ENCODE measurements around the gene MGMT.

DNA sequence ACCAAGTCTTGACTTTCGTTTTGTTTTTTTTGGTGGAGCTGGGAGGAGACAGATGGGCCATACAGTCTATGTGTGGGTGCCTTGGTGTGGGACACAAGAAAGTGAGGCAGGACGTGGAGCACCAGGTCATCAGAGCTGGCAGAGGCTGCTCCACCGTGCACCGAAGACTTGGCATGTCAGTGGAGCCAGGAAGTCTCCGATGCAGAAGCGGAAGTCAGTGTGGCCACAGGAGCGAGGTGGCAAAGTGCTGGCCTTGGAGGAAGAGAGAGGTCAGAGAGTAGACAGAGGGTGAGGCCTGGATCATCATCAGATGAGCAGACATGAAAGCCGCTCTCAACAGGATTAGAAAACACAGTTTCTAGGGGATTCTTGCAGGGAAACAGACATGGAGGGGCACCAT lies 116.8 kb downstream of the MGMT start:
- TF ChIP-seq, protein P1, sequence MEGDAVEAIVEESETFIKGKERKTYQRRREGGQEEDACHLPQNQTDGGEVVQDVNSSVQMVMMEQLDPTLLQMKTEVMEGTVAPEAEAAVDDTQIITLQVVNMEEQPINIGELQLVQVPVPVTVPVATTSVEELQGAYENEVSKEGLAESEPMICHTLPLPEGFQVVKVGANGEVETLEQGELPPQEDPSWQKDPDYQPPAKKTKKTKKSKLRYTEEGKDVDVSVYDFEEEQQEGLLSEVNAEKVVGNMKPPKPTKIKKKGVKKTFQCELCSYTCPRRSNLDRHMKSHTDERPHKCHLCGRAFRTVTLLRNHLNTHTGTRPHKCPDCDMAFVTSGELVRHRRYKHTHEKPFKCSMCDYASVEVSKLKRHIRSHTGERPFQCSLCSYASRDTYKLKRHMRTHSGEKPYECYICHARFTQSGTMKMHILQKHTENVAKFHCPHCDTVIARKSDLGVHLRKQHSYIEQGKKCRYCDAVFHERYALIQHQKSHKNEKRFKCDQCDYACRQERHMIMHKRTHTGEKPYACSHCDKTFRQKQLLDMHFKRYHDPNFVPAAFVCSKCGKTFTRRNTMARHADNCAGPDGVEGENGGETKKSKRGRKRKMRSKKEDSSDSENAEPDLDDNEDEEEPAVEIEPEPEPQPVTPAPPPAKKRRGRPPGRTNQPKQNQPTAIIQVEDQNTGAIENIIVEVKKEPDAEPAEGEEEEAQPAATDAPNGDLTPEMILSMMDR (conservative IDR thresholded peaks at IDR 0.05; ENCODE audit: low read depth in 2 of 2): no peak
- TF ChIP-seq JUNB (IDR thresholded peaks at IDR 0.05; ENCODE audit: unreplicated experiment): no peak
- no peak for TF ChIP-seq POLR2AphosphoS5 (IDR thresholded peaks at IDR 0.05; ENCODE audit: low read depth)
- TF ChIP-seq, protein P2, sequence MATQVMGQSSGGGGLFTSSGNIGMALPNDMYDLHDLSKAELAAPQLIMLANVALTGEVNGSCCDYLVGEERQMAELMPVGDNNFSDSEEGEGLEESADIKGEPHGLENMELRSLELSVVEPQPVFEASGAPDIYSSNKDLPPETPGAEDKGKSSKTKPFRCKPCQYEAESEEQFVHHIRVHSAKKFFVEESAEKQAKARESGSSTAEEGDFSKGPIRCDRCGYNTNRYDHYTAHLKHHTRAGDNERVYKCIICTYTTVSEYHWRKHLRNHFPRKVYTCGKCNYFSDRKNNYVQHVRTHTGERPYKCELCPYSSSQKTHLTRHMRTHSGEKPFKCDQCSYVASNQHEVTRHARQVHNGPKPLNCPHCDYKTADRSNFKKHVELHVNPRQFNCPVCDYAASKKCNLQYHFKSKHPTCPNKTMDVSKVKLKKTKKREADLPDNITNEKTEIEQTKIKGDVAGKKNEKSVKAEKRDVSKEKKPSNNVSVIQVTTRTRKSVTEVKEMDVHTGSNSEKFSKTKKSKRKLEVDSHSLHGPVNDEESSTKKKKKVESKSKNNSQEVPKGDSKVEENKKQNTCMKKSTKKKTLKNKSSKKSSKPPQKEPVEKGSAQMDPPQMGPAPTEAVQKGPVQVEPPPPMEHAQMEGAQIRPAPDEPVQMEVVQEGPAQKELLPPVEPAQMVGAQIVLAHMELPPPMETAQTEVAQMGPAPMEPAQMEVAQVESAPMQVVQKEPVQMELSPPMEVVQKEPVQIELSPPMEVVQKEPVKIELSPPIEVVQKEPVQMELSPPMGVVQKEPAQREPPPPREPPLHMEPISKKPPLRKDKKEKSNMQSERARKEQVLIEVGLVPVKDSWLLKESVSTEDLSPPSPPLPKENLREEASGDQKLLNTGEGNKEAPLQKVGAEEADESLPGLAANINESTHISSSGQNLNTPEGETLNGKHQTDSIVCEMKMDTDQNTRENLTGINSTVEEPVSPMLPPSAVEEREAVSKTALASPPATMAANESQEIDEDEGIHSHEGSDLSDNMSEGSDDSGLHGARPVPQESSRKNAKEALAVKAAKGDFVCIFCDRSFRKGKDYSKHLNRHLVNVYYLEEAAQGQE (IDR thresholded peaks at IDR 0.05; ENCODE audit: unreplicated experiment): no peak
- no peak for TF ChIP-seq EZH2phosphoT487 (IDR thresholded peaks at IDR 0.05; ENCODE audit: unreplicated experiment)
- TF ChIP-seq ZNF331 (CRISPR knock-in tag; IDR thresholded peaks at IDR 0.05; ENCODE audit: low read depth): no peak
- TF ChIP-seq EZH2 (IDR thresholded peaks at IDR 0.05; ENCODE audit: low read depth, unreplicated experiment): no peak
- TF ChIP-seq STAT1 (IDR thresholded peaks at IDR 0.05; ENCODE audit: unreplicated experiment): no peak
